Right atrium auricular region (tissue), 2 donors: ENCODE results near the gene RHOBTB1. TPM values are rescaled to one million over a fixed set of nuclear protein-coding genes. Genes with fewer than 3 reads are reported as not detected.

Experiments
- DNase-seq: peaks from one replicate; pipeline ENCODE4 v3.0.0-alpha.2; 2019; ENCODE audit warnings: low spot score
- H3K27ac ChIP-seq, 2 donors: fragments of 200-600 bp; sonication (generic); 1 replicate in 1 of 2; 2 replicates in 1 of 2; pipeline ENCODE4 v1.5.1; 2016 to 2019
- H3K27me3 ChIP-seq, 2 donors: fragments of 200-600 bp; sonication (generic); one replicate each; pipeline versions ENCODE4 v1.5.1 to v1.6.0; 2017 to 2019
- H3K36me3 ChIP-seq: fragments of 200-600 bp; sonication (generic); one replicate; pipeline ENCODE4 v1.5.1; 2016
- H3K4me1 ChIP-seq, 2 donors: fragments of 200-600 bp; sonication (generic); one replicate each; pipeline versions ENCODE4 v1.5.1 to v1.6.0; 2017 to 2019
- H3K4me3 ChIP-seq, 2 donors: fragments of 200-600 bp; sonication (generic); 1 replicate in 1 of 2; 2 replicates in 1 of 2; pipeline ENCODE4 v1.5.1; 2017 to 2019; ENCODE audit warnings: mild to moderate bottlenecking in 1 of 2, moderate library complexity in 1 of 2
- H3K9me3 ChIP-seq, 2 donors: fragments of 200-600 bp; sonication (generic); one replicate each; pipeline ENCODE4 v1.5.1; 2019
- total RNA-seq, 2 donors: library from RNA; depleted of rRNA; stranded (reverse); fragments of >200 nt; gene quantifications; one replicate each; pipeline ENCODE4 v1.1.0, GENCODE V29; 2016
- TF ChIP-seq, protein P1 (sequence below), 2 donors: fragments of 200-600 bp; sonication (generic); IDR thresholded peaks; one replicate each; pipeline ENCODE4 v1.5.1; 2019; ENCODE audit warnings: antibody characterized with exemption in 2 of 2

Gene RHOBTB1
- total RNA-seq, 2 donors from 2014 or later: 13.2 to 16.8 TPM

DNA sequence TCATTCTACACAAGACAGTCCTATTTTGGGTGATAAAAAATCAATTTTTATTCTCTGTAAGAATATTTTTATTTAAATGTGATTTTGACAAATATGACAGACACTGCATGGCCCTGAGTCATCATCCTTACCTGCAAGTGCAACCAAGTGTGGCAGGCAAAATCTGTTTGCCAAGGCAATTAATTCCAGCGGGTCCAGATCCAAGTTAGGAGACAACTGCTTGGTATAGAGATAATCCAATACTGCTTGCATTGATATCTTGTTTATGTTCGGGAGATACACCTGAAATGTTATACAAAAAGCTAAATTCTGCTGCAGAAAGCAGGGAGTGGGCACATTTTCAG, 66.2 kb downstream of the RHOBTB1 start:
- TF ChIP-seq, protein P1, sequence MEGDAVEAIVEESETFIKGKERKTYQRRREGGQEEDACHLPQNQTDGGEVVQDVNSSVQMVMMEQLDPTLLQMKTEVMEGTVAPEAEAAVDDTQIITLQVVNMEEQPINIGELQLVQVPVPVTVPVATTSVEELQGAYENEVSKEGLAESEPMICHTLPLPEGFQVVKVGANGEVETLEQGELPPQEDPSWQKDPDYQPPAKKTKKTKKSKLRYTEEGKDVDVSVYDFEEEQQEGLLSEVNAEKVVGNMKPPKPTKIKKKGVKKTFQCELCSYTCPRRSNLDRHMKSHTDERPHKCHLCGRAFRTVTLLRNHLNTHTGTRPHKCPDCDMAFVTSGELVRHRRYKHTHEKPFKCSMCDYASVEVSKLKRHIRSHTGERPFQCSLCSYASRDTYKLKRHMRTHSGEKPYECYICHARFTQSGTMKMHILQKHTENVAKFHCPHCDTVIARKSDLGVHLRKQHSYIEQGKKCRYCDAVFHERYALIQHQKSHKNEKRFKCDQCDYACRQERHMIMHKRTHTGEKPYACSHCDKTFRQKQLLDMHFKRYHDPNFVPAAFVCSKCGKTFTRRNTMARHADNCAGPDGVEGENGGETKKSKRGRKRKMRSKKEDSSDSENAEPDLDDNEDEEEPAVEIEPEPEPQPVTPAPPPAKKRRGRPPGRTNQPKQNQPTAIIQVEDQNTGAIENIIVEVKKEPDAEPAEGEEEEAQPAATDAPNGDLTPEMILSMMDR (IDR thresholded peaks at IDR 0.05): no peak
- H3K27me3 ChIP-seq: no peaks in the 10 kb centered on the region
- H3K27ac ChIP-seq: no peak overlapping the region
- no peak for DNase-seq
- peaks cover 24% of the 10 kb centered on the region for H3K36me3 ChIP-seq
- no peaks in the 10 kb centered on the region for H3K4me1 ChIP-seq
- no peaks in the 10 kb centered on the region for H3K9me3 ChIP-seq
- no peak overlapping the region for H3K4me3 ChIP-seq

DNA sequence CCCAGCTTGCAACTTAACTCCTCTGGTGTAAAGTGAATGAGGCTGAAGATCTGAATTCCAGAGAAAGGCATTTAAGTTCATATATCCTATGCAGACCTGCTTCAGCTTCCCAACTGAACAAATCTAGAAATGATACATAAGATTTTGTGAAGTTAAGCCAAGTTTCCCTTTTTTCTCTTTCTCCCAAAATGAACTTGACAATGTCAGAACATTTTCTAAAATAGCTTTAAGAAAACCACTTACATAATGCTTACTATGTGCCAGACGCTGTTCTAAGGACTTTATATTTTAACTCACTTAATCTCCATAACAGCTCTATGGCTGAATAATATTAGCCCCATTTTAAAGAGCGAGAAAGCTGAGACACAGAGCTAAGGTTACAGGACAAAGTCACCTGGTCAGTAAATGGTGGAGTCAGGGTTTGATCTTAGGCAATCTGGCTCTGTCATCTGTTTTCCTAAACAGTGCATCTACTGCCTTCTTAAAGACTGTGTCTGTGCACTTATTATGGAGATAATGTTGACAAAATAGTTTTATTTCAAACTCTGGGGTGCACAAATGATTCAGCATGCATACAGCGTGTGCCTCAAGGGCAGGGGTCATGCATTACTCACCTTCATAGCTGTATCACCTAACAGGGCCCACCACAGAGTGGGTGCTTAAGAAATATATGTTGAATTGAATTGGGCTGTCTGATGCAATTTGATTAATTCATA, 66.8 kb downstream of the RHOBTB1 start:
- Histone ChIP-seq H3K27ac (no peak overlapping the region), H3K4me3 (no peak overlapping the region), H3K27me3 (no peaks in the 10 kb centered on the region), H3K9me3 (no peaks in the 10 kb centered on the region), H3K4me1 (no peaks in the 10 kb centered on the region), H3K36me3 (peaks cover 25% of the 10 kb centered on the region)
- no peak for DNase-seq
- TF ChIP-seq, protein P1 (IDR thresholded peaks at IDR 0.05): no peak

DNA sequence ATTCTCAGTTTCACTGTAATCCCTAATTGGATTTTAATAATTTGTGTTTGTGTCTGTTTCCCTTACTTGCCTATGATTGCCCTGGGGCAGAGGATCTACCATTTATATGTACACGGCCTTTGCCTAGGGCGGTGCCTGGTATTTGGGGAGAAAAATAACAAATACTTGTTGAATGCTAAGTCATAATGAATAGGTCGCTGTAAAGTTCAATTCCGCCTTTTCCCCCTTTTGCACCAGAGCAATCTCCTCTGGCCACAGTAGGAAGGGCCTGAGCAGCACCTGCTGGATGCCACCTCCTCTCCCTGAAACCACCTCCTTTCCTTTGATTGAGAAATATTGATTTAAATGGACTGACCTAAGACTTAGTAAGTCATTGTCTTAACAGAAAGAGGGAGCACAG, 70.2 kb downstream of the RHOBTB1 start:
- Histone ChIP-seq H3K27me3 (no peaks in the 10 kb centered on the region), H3K9me3 (no peaks in the 10 kb centered on the region), H3K36me3 (peaks cover 37% of the 10 kb centered on the region), H3K4me1 (no peaks in the 10 kb centered on the region), H3K4me3 (no peak overlapping the region), H3K27ac (no peak overlapping the region)
- TF ChIP-seq, protein P1 (IDR thresholded peaks at IDR 0.05): no peak
- DNase-seq: no peak

DNA sequence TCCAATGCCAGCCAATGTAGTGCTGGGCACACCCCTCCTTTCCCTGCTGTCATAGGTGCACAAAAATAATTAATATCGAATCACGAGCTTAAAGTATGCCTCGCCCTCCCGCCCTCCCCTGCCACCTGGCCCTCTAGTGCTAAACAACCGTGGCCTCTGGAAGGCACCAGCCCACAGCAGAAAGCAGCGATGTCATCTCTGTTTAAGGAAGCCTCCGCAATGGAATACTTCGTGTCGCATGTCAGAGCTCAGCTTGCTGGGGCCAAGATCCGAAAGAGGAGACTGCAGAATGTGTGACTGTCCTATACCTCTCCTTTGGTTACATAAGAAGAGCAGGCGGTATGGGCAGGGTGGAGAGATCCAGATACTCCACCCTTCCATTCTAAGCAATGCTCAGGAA, 71.5 kb downstream of the RHOBTB1 start:
- no peak overlapping the region for H3K4me3 ChIP-seq
- TF ChIP-seq, protein P1 (IDR thresholded peaks at IDR 0.05): no peak
- no peaks in the 10 kb centered on the region for H3K9me3 ChIP-seq
- H3K27me3 ChIP-seq: no peaks in the 10 kb centered on the region
- no peak for DNase-seq
- H3K27ac ChIP-seq: no peak overlapping the region
- H3K36me3 ChIP-seq: peaks cover 30% of the 10 kb centered on the region
- H3K4me1 ChIP-seq: no peaks in the 10 kb centered on the region

DNA sequence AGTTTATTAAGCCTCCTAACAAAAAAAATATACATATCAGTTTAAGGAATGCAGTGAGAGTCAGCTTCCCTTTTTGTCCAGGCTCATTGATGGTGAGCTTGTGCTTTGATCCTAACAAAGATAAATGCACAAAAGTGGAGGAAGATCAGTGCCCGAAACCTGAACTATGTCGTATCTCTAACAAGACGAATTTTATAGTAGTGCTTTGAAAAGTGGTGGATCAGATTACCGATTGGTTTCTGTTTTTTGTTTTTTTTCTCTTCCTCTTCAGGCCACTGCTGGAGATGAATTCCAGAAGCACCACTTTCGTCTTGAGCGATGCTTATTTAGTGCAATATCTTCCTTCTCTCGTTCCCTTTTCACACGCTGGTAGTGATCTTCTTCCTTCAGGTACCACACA, 72.8 kb downstream of the RHOBTB1 start:
- H3K4me1 ChIP-seq: no peaks in the 10 kb centered on the region
- TF ChIP-seq, protein P1 (IDR thresholded peaks at IDR 0.05): no peak
- H3K27ac ChIP-seq: no peak overlapping the region
- H3K27me3 ChIP-seq: no peaks in the 10 kb centered on the region
- H3K4me3 ChIP-seq: no peak overlapping the region
- DNase-seq: no peak
- H3K9me3 ChIP-seq: no peaks in the 10 kb centered on the region
- H3K36me3 ChIP-seq: peaks cover 29% of the 10 kb centered on the region

DNA sequence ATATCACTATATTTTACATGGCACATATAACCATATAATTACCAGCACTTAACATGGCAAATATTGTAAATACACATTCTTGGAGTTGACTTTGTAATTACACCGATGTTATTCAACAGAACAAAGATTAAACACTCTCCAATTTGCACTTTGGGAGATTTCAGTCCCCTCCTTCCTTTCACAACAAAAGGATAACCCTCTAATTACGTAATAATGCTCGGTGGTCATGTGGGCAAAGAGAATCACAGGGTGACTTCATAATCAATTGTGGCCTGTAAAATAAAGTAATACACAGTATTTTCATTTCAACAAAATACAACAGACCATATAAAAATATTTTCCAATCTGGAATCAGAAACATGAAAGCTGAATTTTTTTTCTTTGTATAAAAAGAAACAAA, 73.2 kb downstream of the RHOBTB1 start:
- H3K36me3 ChIP-seq: peaks cover 29% of the 10 kb centered on the region
- no peaks in the 10 kb centered on the region for H3K9me3 ChIP-seq
- TF ChIP-seq, protein P1 (IDR thresholded peaks at IDR 0.05): no peak
- no peaks in the 10 kb centered on the region for H3K27me3 ChIP-seq
- no peak for DNase-seq
- no peak overlapping the region for H3K4me3 ChIP-seq
- H3K4me1 ChIP-seq: no peaks in the 10 kb centered on the region
- H3K27ac ChIP-seq: no peak overlapping the region
